ENCODE measurements around the gene RPN1. TPM values are rescaled to one million over a fixed set of nuclear protein-coding genes. Genes with fewer than 3 reads are reported as not detected.
"Not testable (repeated sequence)": the region's sequence is repeated elsewhere in the genome, so short reads cannot be mapped to it uniquely, and the experiment has no call there.

Gene RPN1
- total RNA-seq, 4 donors from 2014 or later, result 244 to 333 (median 297) TPM

GRCh38 chr3:128598884-128599664 lies 51.5 kb downstream of the RPN1 start:
- no peak for TF ChIP-seq CTCF (IDR thresholded peaks at IDR 0.05)
- ATAC-seq (ENCODE audit: low FRiP score) (no peak), DNase-seq (ENCODE audit: low spot score) (no peak)

GRCh38 chr3:128597900-128598299 lies 52.7 kb downstream of the RPN1 start:
- no peak for TF ChIP-seq CTCF (IDR thresholded peaks at IDR 0.05)
- ATAC-seq (ENCODE audit: low FRiP score), result no peak

GRCh38 chr3:128592864-128593263 lies 57.8 kb downstream of the RPN1 start:
- no peak for TF ChIP-seq CTCF (IDR thresholded peaks at IDR 0.05)
- ATAC-seq (ENCODE audit: low FRiP score) (no peak), DNase-seq (ENCODE audit: low spot score) (no peak)

More at GRCh38 chr3:128597900-128598299, 52.7 kb downstream of the RPN1 start:
- no peak for DNase-seq (ENCODE audit: low spot score)

- no peak for TF ChIP-seq CTCF (IDR thresholded peaks at IDR 0.05)
- ATAC-seq (ENCODE audit: low FRiP score), result no peak
- DNase-seq (ENCODE audit: low spot score), result no peak
Measured at GRCh38 chr3:128591738-128592426, 58.7 kb downstream of the RPN1 start.

- no peak for TF ChIP-seq CTCF (IDR thresholded peaks at IDR 0.05)
- DNase-seq (ENCODE audit: low spot score), result no peak
- no peak for ATAC-seq (ENCODE audit: low FRiP score)
Measured at GRCh38 chr3:128590948-128591347, 59.7 kb downstream of the RPN1 start.

- not testable (repeated sequence) for ATAC-seq (ENCODE audit: low FRiP score); DNase-seq (ENCODE audit: low spot score)
Measured at GRCh38 chr3:128589985-128590384, 60.6 kb downstream of the RPN1 start.

GRCh38 chr3:128588147-128588546 lies 62.5 kb downstream of the RPN1 start:
- DNase-seq (ENCODE audit: low spot score) (no peak), ATAC-seq (ENCODE audit: low FRiP score) (no peak)
- TF ChIP-seq CTCF (IDR thresholded peaks at IDR 0.05), result no peak

Data from omental fat pad (tissue), 4 donors.